Measurements from ENCODE around the gene MYO19. TPM values are rescaled to one million over a fixed set of nuclear protein-coding genes. Genes with fewer than 3 reads are reported as not detected.

The MYO19 gene
- total and polyA plus RNA-seq, 2 of the 8 experiments (the other 6 are each of a cell fraction or from before 2014, with no cell fraction given), result 126 to 163 TPM

DNA sequence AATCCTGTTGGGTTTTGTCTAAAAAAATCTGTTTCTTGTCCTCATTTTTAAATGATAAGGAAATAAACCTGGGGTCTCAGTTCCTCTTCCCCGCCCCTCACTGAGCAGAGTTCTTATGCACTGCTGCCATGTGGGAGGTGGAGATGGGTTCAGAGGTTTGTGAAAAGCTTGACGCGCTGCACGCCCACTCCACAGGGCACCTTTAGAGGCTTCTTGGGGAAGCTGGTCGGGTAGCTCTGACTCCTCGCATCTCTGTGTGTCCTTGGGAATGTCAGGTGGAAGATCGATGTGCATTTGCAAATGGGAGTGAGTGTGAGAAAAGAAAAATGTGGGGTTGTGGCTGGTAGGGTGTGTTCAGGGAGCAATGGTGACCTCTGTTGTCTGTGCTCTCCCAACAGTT is 52.8 kb downstream of the MYO19 start (continued):
- TF ChIP-seq, protein P1, sequence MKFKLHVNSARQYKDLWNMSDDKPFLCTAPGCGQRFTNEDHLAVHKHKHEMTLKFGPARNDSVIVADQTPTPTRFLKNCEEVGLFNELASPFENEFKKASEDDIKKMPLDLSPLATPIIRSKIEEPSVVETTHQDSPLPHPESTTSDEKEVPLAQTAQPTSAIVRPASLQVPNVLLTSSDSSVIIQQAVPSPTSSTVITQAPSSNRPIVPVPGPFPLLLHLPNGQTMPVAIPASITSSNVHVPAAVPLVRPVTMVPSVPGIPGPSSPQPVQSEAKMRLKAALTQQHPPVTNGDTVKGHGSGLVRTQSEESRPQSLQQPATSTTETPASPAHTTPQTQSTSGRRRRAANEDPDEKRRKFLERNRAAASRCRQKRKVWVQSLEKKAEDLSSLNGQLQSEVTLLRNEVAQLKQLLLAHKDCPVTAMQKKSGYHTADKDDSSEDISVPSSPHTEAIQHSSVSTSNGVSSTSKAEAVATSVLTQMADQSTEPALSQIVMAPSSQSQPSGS (IDR thresholded peaks at IDR 0.05; ENCODE audit: low read length), result no peak
- no peak for TF ChIP-seq KDM5A (IDR thresholded peaks at IDR 0.05; ENCODE audit: low read length)
- TF ChIP-seq TCF12 (IDR thresholded peaks at IDR 0.05; ENCODE audit: low read depth, low read length), result no peak
- no peak for TF ChIP-seq CHD2 (IDR thresholded peaks at IDR 0.05; ENCODE audit: low read length)

Measured in H1 (cell line).